Adrenal gland (tissue), 12 donors: Measurements from ENCODE around the gene HEY2. TPM values are rescaled to one million over a fixed set of nuclear protein-coding genes. Genes with fewer than 3 reads are reported as not detected.

Experiments
- DNase-seq, 7 donors: peaks; one replicate each; pipeline ENCODE4 v3.0.0-alpha.2; 2019 to 2020
- H3K27ac ChIP-seq, 5 donors: fragments of 200-600 bp; sonication (generic) in 4 of 5; 1 replicate in 3 of 5; 2 replicates in 2 of 5; pipeline versions ENCODE4 v1.5.1 to v1.8.0; 2016 to 2020; ENCODE audit warnings: mild to moderate bottlenecking in 1 of 5
- H3K27me3 ChIP-seq: fragments of 200-600 bp; 2 replicates; pipeline ENCODE4 v1.8.0; 2021
- H3K36me3 ChIP-seq, 2 donors: fragments of 200-600 bp; replicated peaks in 1 of 2; 1 replicate in 1 of 2; 2 replicates in 1 of 2; pipeline versions ENCODE4 v1.5.1 to v1.8.0; 2018 to 2022
- H3K4me1 ChIP-seq, 2 donors: fragments of 200-600 bp; replicated peaks in 1 of 2; 1 replicate in 1 of 2; 2 replicates in 1 of 2; pipeline versions ENCODE4 v1.5.1 to v1.8.0; 2018 to 2021
- H3K4me3 ChIP-seq, 4 donors: fragments of 200-600 bp; sonication (generic) in 3 of 4; one replicate each; pipeline ENCODE4 v1.5.1; 2016 to 2018
- H3K9me3 ChIP-seq, 3 donors: fragments of 200-600 bp; sonication (generic) in 1 of 3; replicated peaks in 1 of 3; 1 replicate in 2 of 3; 2 replicates in 1 of 3; pipeline versions ENCODE4 v1.5.1 to v1.8.0; 2016 to 2021
- POLR2A ChIP-seq, 2 donors: fragments of 450-650 bp; IDR thresholded peaks; one replicate each; pipeline ENCODE4 v1.6.1; 2017; ENCODE audit warnings: antibody characterized with exemption in 2 of 2, mild to moderate bottlenecking in 2 of 2, moderate library complexity in 1 of 2
- WGBS, 4 donors: extraction: QIAGEN DNeasy Blood & Tissue Kit in 2 of 4; methylation state at CpG; one replicate each; pipeline versions ENCODE4 v1.1.5 to v1.1.7; 2013 to 2017; 5-methylcytosine and 5-hydroxymethylcytosine counted together
- intact Hi-C, 2 donors: fragments of 100-400 bp; cut with DNase I; formaldehyde crosslinking; loops; one replicate each; pipeline versions ENCODE4 v1.14.1 to v1.15.0; 2022 to 2023
- polyA plus RNA-seq, 3 donors: library from polyadenylated mRNA; stranded (reverse); fragments of 200-250 nt in 2 of 3; fragments of 350-450 nt in 1 of 3; fragmentation: Illumina TruSeq in 1 of 3; extraction: RNeasy Lipid Tissue Mini Kit (QIAGEN cat#74804) in 1 of 3; gene quantifications; one replicate each; pipeline ENCODE4 v1.2.3, GENCODE V29; 2013 to 2014
- total RNA-seq, 9 donors: library from RNA; depleted of rRNA in 4 of 9; stranded (reverse); fragments of >200 nt in 4 of 9; fragments of 120-200 nt in 1 of 9; fragmentation: NEBNext Ultra II Directional in 1 of 9; extraction: Animal tissue kit (Norgen Biotek cat#: 25700) in 1 of 9; gene quantifications; one replicate each; pipeline versions ENCODE4 v1.1.0 to v1.2.4, GENCODE V29; 2013 to 2023
- TF ChIP-seq, protein P1 (sequence below), 6 experiments: fragments of 450-650 bp in 4 of 6; fragments of 200-600 bp in 2 of 6; sonication (generic) in 1 of 6; IDR thresholded peaks; 1 replicate in 5 of 6; 2 replicates in 1 of 6; pipeline versions ENCODE4 v1.5.1 to v1.8.0; 2016 to 2021; ENCODE audit warnings: antibody characterized with exemption in 6 of 6, mild to moderate bottlenecking in 2 of 6, moderate library complexity in 1 of 6
- donor health status: healthy with polysubstance abuse.
- donor health status: Bipolar disorder and iron deficiency.
- donor health status: DM: yes; HTN: yes; CAD: no.
- donor health status: DM: no; HTN: no; CAD: no.
- donor health status: DM: no; HTN: no; CAD: no.
- donor health status: DM: yes; HTN: yes; CAD: no.

HEY2 gene
- total and polyA plus RNA-seq, 12 donors: 0.46 to 2.1 (median 1.2) TPM; not detected in 1

DNA sequence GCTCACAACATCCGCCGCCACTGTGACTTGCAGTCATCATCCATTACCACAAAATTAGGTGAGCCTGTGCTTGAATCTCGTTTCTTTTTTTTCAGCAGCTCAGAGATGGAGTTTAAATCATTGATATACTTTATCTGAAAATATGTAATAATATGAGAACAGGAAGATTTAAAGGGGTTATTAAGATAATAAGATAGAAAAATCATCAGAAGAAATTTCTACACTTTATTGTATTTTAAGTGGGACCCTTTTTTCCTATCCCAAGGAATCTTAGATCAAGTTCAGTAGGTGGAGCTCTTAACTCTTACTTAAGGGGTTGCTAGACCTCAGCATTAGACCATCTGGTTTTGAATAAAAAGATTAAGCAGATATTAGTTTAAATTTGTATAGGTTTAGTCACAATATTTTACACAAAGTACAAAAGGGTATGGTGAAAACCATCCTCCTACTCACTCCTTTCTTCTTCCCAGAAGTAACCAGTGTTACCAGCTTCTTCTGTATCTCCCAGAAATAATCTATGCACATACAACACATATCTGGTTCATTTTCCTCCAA, 32.0 kb downstream of the HEY2 start:
- Histone ChIP-seq H3K9me3 (no peaks in the 10 kb centered on the region), H3K27me3 (no peaks in the 10 kb centered on the region), H3K27ac (peak overlapping the region; percentile 89 to 98 (median 97)), H3K4me1 (peaks cover 9 to 11% of the 10 kb centered on the region in 2 donors), H3K36me3 (no peaks in the 10 kb centered on the region), H3K4me3 (peak overlapping the region in 3 of 4 donors; percentile 37 to 71 (median 62))
- intact Hi-C loops: loop anchor here in 1 of 2 donors (10.0 kb wide), 1 partner anchor 173 kb away; the partner anchor contains the start of gene HINT3
- no peak for TF ChIP-seq POLR2A (IDR thresholded peaks at IDR 0.05)
- TF ChIP-seq, protein P1, sequence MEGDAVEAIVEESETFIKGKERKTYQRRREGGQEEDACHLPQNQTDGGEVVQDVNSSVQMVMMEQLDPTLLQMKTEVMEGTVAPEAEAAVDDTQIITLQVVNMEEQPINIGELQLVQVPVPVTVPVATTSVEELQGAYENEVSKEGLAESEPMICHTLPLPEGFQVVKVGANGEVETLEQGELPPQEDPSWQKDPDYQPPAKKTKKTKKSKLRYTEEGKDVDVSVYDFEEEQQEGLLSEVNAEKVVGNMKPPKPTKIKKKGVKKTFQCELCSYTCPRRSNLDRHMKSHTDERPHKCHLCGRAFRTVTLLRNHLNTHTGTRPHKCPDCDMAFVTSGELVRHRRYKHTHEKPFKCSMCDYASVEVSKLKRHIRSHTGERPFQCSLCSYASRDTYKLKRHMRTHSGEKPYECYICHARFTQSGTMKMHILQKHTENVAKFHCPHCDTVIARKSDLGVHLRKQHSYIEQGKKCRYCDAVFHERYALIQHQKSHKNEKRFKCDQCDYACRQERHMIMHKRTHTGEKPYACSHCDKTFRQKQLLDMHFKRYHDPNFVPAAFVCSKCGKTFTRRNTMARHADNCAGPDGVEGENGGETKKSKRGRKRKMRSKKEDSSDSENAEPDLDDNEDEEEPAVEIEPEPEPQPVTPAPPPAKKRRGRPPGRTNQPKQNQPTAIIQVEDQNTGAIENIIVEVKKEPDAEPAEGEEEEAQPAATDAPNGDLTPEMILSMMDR (IDR thresholded peaks at IDR 0.05): no peak
- 0 to 1% (median 0%) methylated on average over 3 of the region's 3 CpGs for WGBS, 4 donors
- peak in 1 of 7 donors; percentile 56 for DNase-seq

DNA sequence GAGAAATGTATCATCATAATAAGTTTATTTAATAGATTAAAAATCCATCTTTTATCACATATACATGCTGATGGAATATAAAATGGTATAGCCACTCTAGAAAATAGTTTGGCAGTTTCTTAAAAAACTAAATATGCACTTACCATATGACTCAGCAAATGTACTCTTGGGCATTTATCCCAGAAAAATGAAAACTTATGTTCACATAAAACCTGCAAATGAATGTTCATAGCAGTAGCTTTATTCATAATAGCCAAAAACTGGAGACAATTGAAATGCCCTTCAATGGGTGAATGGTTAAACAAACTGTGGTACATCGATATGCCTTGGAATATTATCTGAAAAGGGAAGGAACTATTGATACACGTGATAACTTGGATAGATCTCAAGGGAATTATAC, 34.9 kb downstream of the HEY2 start:
- intact Hi-C loops: loop anchor here in 1 of 2 donors (10.0 kb wide), 1 partner anchor 170 kb away; the partner anchor contains the start of gene HINT3
- H3K4me1 ChIP-seq: peaks cover 15 to 26% of the 10 kb centered on the region in 2 donors
- H3K4me3 ChIP-seq: no peak overlapping the region
- H3K36me3 ChIP-seq: no peaks in the 10 kb centered on the region
- no peaks in the 10 kb centered on the region for H3K9me3 ChIP-seq
- TF ChIP-seq POLR2A (IDR thresholded peaks at IDR 0.05): no peak
- TF ChIP-seq, protein P1 (IDR thresholded peaks at IDR 0.05): no peak
- DNase-seq: no peak
- 72 to 83% (median 79%) methylated on average over 2 of the region's 2 CpGs for WGBS, 4 donors
- H3K27me3 ChIP-seq: no peaks in the 10 kb centered on the region
- no peak overlapping the region for H3K27ac ChIP-seq

DNA sequence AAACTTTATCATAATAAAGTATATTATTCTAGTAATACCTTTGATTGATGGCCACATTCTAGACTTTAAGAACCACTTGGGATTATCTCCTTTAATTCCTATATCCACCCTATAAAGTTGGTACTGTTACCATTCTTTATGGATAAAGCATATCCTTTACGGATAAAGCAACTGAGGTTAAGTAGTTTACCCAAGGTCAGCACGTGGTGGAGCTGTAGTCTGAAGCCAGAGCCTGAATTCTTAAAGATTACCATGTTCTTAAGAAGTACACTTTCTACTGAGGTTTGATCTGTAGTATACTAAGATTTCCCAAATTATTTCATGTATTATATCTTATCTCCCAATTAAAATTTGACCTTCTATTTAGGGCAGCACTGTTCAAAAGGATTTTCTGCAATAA, 38.4 kb downstream of the HEY2 start:
- no peaks in the 10 kb centered on the region for H3K9me3 ChIP-seq
- intact Hi-C loops: loop anchor here in 1 of 2 donors (10.0 kb wide), 1 partner anchor 167 kb away; the partner anchor contains the start of gene HINT3
- no peak overlapping the region for H3K4me3 ChIP-seq
- WGBS, 4 donors: 8 to 12% (median 9%) methylated on average over 2 of the region's 2 CpGs
- H3K36me3 ChIP-seq: no peaks in the 10 kb centered on the region
- H3K27me3 ChIP-seq: no peaks in the 10 kb centered on the region
- H3K4me1 ChIP-seq: peaks cover 33 to 34% of the 10 kb centered on the region in 2 donors
- peak overlapping the region in 1 of 5 donors; percentile 99 for H3K27ac ChIP-seq
- TF ChIP-seq POLR2A (IDR thresholded peaks at IDR 0.05): no peak
- TF ChIP-seq, protein P1 (IDR thresholded peaks at IDR 0.05): peak in 5 of 6 experiments; percentile 15 to 52 (median 46)
- DNase-seq: peak in 4 of 7 donors; percentile 30 to 63 (median 36)

DNA sequence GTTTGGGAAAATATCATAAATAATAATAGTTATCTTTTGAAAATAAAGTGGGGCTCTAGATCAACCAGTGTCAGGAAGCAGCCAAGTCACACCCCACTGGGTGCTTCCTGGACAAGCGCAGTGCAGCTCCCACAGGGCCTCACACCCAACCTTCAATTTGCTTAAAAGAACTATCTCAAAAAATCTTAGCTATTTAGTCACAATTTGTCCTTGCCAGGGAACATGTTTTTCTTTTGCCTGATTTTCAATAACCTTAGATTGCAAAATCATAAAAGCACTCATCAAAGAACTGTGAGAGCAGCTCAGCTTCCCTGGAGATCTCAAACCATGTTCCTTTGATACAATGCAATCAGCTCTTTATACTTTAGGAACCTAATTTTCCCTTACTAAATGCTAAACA, 39.7 kb downstream of the HEY2 start:
- H3K36me3 ChIP-seq: no peaks in the 10 kb centered on the region
- intact Hi-C loops: loop anchor here in 1 of 2 donors (10.0 kb wide), 1 partner anchor 166 kb away; the partner anchor contains the start of gene HINT3
- peak overlapping the region in 1 of 4 donors; percentile 94 for H3K4me3 ChIP-seq
- no peaks in the 10 kb centered on the region for H3K9me3 ChIP-seq
- H3K27me3 ChIP-seq: no peaks in the 10 kb centered on the region
- DNase-seq: peak in 5 of 7 donors; percentile 52 to 72 (median 66)
- peak overlapping the region; percentile 95 to 99 (median 98) for H3K27ac ChIP-seq
- no peak for TF ChIP-seq POLR2A (IDR thresholded peaks at IDR 0.05)
- TF ChIP-seq, protein P1 (IDR thresholded peaks at IDR 0.05): no peak
- 6 to 30% (median 23%) methylated on average over 1 of the region's 1 CpG for WGBS, 4 donors
- H3K4me1 ChIP-seq: peaks cover 35 to 46% of the 10 kb centered on the region in 2 donors
